H7 (cell line): ENCODE data around the gene SIM2. TPM values are rescaled to one million over a fixed set of nuclear protein-coding genes. Genes with fewer than 3 reads are reported as not detected.
"Not testable (repeated sequence)": the region's sequence is repeated elsewhere in the genome, so short reads cannot be mapped to it uniquely, and the experiment has no call there.

ENCODE experiments used
- DNase-seq: peaks from one replicate; pipeline ENCODE4 v3.0.0; 2012
- H3K27me3 ChIP-seq: 2 replicates; pipeline ENCODE4 v1.6.0; 2011; ENCODE audit warnings: mild to moderate bottlenecking, low read length; ENCODE audit not compliant: control insufficient read depth, insufficient read depth
- H3K36me3 ChIP-seq: replicated peaks from 2 replicates; pipeline ENCODE4 v1.5.1; 2011; ENCODE audit warnings: low read length; ENCODE audit not compliant: control insufficient read depth, insufficient read depth
- H3K4me3 ChIP-seq: 2 replicates; pipeline ENCODE4 v1.5.1; 2011; ENCODE audit warnings: low read depth, mild to moderate bottlenecking, control low read depth, low read length, moderate library complexity; ENCODE audit not compliant: insufficient read depth
- total RNA-seq: library from RNA; depleted of rRNA; stranded (reverse); fragments of >200 nt; shearing (Covaris generic); gene quantifications from 2 replicates; pipeline ENCODE4 v1.2.3, GENCODE V29; 2014; rRNA removed

The SIM2 gene, protein sequence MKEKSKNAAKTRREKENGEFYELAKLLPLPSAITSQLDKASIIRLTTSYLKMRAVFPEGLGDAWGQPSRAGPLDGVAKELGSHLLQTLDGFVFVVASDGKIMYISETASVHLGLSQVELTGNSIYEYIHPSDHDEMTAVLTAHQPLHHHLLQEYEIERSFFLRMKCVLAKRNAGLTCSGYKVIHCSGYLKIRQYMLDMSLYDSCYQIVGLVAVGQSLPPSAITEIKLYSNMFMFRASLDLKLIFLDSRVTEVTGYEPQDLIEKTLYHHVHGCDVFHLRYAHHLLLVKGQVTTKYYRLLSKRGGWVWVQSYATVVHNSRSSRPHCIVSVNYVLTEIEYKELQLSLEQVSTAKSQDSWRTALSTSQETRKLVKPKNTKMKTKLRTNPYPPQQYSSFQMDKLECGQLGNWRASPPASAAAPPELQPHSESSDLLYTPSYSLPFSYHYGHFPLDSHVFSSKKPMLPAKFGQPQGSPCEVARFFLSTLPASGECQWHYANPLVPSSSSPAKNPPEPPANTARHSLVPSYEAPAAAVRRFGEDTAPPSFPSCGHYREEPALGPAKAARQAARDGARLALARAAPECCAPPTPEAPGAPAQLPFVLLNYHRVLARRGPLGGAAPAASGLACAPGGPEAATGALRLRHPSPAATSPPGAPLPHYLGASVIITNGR
- 0.07 and 0.11 TPM in 2 replicates for total RNA-seq

DNA sequence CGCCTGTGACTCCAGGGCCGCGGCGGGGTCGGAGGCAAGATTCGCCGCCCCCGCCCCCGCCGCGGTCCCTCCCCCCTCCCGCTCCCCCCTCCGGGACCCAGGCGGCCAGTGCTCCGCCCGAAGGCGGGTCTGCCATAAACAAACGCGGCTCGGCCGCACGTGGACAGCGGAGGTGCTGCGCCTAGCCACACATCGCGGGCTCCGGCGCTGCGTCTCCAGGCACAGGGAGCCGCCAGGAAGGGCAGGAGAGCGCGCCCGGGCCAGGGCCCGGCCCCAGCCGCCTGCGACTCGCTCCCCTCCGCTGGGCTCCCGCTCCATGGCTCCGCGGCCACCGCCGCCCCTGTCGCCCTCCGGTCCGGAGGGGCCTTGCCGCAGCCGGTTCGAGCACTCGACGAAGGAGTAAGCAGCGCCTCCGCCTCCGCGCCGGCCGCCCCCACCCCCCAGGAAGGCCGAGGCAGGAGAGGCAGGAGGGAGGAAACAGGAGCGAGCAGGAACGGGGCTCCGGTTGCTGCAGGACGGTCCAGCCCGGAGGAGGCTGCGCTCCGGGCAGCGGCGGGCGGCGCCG lies at the start of gene SIM2:
Gene SIM2, plus strand, starts transcription at position 135 of the 565 bp plus-strand sequence. CDS start 632 bp downstream, outside the sequence.
- peaks cover 100% of the 10 kb centered on the region for H3K27me3 ChIP-seq
- H3K36me3 ChIP-seq = no peaks in the 10 kb centered on the region
- peak; percentile 83 for DNase-seq
- H3K4me3 ChIP-seq = peak within 1 kb of the TSS; percentile 28

GRCh38 chr21:36654324-36654723 lies 44.6 kb upstream of the SIM2 start:
- DNase-seq = no peak
- no peaks in the 10 kb centered on the region for H3K36me3 ChIP-seq

GRCh38 chr21:36654796-36655325 lies 44.1 kb upstream of the SIM2 start:
- Histone ChIP-seq H3K27me3 (no peaks in the 10 kb centered on the region), H3K36me3 (no peaks in the 10 kb centered on the region), H3K4me3 (no peak overlapping the region)
- DNase-seq = no peak

More at GRCh38 chr21:36654324-36654723, 44.6 kb upstream of the SIM2 start:
- Histone ChIP-seq H3K27me3 (no peaks in the 10 kb centered on the region), H3K4me3 (no peak overlapping the region)

- Histone ChIP-seq H3K36me3 (no peaks in the 10 kb centered on the region), H3K4me3 (no peak overlapping the region), H3K27me3 (no peaks in the 10 kb centered on the region)
- no peak for DNase-seq
Observed at GRCh38 chr21:36656138-36656537, 42.8 kb upstream of the SIM2 start.

- not testable (repeated sequence) for H3K36me3 ChIP-seq, H3K27me3 ChIP-seq, H3K4me3 ChIP-seq, DNase-seq
Observed at GRCh38 chr21:36657290-36657689, 41.6 kb upstream of the SIM2 start.

GRCh38 chr21:36657999-36658398 lies 40.9 kb upstream of the SIM2 start:
- Histone ChIP-seq H3K36me3 (no peaks in the 10 kb centered on the region), H3K27me3 (no peaks in the 10 kb centered on the region), H3K4me3 (no peak overlapping the region)
- no peak for DNase-seq

DNA sequence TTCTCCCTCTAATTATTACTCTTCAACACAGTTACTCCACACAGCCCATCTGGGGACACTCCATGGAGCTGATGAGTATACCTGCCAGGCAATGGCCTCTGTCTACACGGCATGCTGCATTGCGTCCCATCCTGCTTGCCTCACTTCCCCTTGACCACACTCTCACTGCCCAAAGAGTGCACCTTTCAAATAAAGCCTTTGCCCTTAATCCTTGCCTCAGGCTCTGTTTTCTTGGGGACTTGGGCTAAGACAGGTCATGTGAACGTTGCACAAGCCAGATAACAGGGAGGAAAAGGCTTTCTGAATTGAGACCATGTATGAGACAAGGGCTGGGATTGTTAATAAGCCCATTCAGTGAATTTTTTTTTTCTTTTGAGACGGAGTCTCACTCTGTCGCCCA lies 40.0 kb upstream of the SIM2 start:
- H3K27me3 ChIP-seq = no peaks in the 10 kb centered on the region
- no peak for DNase-seq
- H3K36me3 ChIP-seq = no peaks in the 10 kb centered on the region
- H3K4me3 ChIP-seq = no peak overlapping the region

- DNase-seq = peak; percentile 67
- no peaks in the 10 kb centered on the region for H3K27me3 ChIP-seq
- no peak overlapping the region for H3K4me3 ChIP-seq
- no peaks in the 10 kb centered on the region for H3K36me3 ChIP-seq
Observed at GRCh38 chr21:36661511-36662309, 37.2 kb upstream of the SIM2 start.

DNA sequence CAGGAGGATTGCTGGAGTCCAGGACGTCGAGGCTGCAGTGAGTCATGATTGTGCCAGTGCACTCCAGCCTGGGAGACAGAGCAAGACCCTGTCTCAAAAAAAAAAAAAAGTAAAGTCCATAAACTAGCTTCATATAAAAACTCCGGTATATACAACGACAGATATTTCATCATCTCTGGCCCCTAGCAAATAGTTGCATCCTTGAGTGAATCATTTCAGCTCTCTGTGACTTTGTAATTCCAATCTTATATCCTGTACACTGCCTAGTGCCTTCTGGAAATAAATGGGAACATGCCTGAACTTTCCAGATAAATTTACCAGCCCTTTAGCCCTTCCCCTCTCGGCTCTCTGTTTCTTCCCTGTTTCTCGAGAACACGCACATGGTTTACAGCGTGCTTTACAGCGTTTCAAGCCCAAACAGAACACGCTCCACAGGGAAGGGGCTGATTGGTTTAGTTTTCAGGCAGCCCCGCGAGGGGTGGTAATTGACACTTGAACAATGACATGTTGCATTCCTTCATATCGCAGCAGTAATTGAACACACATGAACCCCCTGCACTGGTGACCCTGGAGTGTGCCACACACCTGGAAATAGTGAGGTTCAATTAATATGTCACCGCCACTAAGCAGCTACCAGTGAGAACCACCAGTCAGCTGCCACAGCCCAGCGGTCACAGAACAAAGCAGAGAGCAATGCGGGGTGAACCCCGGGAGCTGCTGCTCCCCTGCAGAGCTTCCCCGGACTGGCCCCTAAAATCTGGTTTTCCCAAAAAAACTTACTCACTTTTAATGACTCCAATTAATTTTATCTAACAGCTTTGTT lies 35.7 kb upstream of the SIM2 start:
- Histone ChIP-seq H3K4me3 (no peak overlapping the region), H3K27me3 (no peaks in the 10 kb centered on the region), H3K36me3 (no peaks in the 10 kb centered on the region)
- DNase-seq = no peak

DNA sequence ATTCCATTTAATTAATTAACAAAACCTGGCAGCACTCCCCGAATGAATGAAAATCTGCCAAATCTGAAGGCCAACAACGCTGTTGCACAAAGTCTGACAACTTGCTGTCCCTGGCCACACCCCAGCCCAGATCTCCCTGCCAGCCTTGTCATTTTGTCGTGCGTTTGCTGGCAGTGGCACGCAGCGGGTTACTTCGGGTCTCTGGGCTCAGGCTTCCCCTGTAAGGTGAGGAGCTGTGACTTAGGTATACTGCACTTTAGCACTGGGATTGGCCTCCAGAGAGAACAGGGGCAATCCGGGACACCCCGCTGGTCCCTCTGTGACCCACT lies 34.3 kb upstream of the SIM2 start:
- DNase-seq = no peak
- Histone ChIP-seq H3K4me3 (no peak overlapping the region), H3K27me3 (no peaks in the 10 kb centered on the region), H3K36me3 (no peaks in the 10 kb centered on the region)

- no peak for DNase-seq
- Histone ChIP-seq H3K4me3 (no peak overlapping the region), H3K36me3 (no peaks in the 10 kb centered on the region), H3K27me3 (no peaks in the 10 kb centered on the region)
Observed at GRCh38 chr21:36665806-36666205, 33.1 kb upstream of the SIM2 start.

- no peaks in the 10 kb centered on the region for H3K27me3 ChIP-seq
- H3K36me3 ChIP-seq = no peaks in the 10 kb centered on the region
- no peak for DNase-seq
- no peak overlapping the region for H3K4me3 ChIP-seq
Observed at GRCh38 chr21:36668713-36669112, 30.2 kb upstream of the SIM2 start.

- H3K27me3 ChIP-seq = no peaks in the 10 kb centered on the region; the same call in 1 of the 2 replicates
- no peak for DNase-seq
- no peak overlapping the region for H3K4me3 ChIP-seq
- H3K36me3 ChIP-seq = no peaks in the 10 kb centered on the region
Observed at GRCh38 chr21:36671836-36672235, 27.1 kb upstream of the SIM2 start.
